ENCODE measurements around the gene PLK3. TPM values are rescaled to one million over a fixed set of nuclear protein-coding genes. Genes with fewer than 3 reads are reported as not detected.
A peak's percentile ranks its signal among the peaks of the same experiment; 100 is the strongest.

Gene PLK3
- total RNA-seq, 1 donor from 2014 or later: 57.1 TPM

DNA sequence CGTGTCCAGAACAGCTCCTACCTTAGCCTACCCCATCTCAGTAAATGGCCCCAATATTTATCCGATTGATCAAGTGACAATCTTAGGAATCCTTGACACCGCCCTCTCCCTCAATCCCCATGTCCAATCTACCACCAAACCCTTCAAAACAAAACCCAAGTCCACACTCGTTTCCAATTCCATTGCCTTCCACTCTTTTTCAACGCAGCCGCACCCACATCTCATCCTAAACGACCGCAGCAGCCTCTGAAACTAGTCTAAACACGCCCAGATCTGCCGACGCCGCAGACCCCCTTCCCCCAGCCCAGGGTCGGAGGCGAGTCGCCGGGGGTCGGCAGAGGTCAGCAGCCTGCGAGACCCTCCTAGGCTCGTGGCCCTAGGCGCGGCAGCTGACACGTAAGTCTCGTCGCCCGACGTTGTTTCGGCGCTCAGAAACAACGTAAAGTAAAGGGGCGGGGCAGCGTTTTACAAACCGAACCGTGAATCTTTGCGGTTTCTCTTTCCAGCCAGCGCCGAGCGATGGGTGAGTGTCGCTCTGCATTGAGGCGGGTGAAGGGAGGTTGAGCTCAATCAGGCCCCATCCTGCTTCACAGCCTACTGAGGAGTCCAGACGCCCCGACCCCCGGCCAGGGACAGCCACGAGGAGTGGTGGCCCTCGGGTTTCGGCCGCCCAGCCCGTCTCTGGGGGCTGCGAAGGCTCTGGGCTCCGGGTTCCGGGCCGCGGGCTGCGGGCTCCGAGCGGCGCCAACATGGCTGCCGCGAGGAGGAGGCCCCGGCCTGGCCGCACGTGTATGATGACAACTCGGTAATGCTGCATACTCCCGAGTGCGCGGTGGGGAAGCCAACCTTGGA, 24.9 kb upstream of the PLK3 start, which contains the start of gene RPS8:
Gene RPS8, plus strand, starts transcription at position 463 of the 852 bp plus-strand sequence. Its CDS starts 57 bp downstream, at position 520.
- Mint-ChIP-seq H3K9me3 (ENCODE audit: unreplicated experiment) (no peaks in the 10 kb centered on the region), H3K4me1 (ENCODE audit: unreplicated experiment) (peaks cover 29% of the 10 kb centered on the region), H3K27me3 (ENCODE audit: unreplicated experiment) (no peaks in the 10 kb centered on the region), H3K4me3 (ENCODE audit: unreplicated experiment) (peak within 1 kb of the TSS; percentile 93), H3K36me3 (ENCODE audit: unreplicated experiment) (peaks cover 27% of the 10 kb centered on the region), H3K27ac (ENCODE audit: unreplicated experiment) (peak within 1 kb of the TSS; percentile 98)
- no peak for TF ChIP-seq CTCF (IDR thresholded peaks at IDR 0.05)
- peak; percentile 94 for DNase-seq (ENCODE audit: extremely low spot score, unreplicated experiment)

- H3K4me3 Mint-ChIP-seq (ENCODE audit: unreplicated experiment): peak overlapping the region; percentile 93
- H3K36me3 Mint-ChIP-seq (ENCODE audit: unreplicated experiment): peaks cover 33% of the 10 kb centered on the region
- no peak for DNase-seq (ENCODE audit: extremely low spot score, unreplicated experiment)
- no peaks in the 10 kb centered on the region for H3K27me3 Mint-ChIP-seq (ENCODE audit: unreplicated experiment)
- H3K27ac Mint-ChIP-seq (ENCODE audit: unreplicated experiment): peak overlapping the region; percentile 98
- no peak for TF ChIP-seq CTCF (IDR thresholded peaks at IDR 0.05)
- peaks cover 29% of the 10 kb centered on the region for H3K4me1 Mint-ChIP-seq (ENCODE audit: unreplicated experiment)
- H3K9me3 Mint-ChIP-seq (ENCODE audit: unreplicated experiment): no peaks in the 10 kb centered on the region
Observed at GRCh38 chr1:44775930-44776729, 24.0 kb upstream of the PLK3 start.

DNA sequence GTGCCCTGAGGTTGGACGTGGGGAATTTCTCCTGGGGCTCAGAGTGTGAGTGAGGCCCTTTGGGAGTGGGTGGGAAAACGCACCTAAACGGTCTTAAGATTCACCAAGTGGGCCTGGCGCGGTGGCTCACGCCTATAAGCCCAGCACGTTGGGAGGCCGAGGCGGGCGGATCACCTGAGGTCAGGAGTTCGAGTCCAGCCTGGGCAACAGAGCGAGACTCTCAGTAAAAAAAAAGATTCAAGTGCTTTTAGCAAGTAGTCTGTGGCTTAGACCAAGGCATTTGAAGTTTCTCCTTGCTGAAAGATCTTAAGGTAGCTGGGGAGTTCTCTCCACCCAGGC, 23.5 kb upstream of the PLK3 start:
- Mint-ChIP-seq H3K27ac (ENCODE audit: unreplicated experiment) (peak overlapping the region; percentile 98), H3K36me3 (ENCODE audit: unreplicated experiment) (peaks cover 39% of the 10 kb centered on the region), H3K4me1 (ENCODE audit: unreplicated experiment) (peaks cover 29% of the 10 kb centered on the region), H3K4me3 (ENCODE audit: unreplicated experiment) (peak overlapping the region; percentile 93), H3K27me3 (ENCODE audit: unreplicated experiment) (no peaks in the 10 kb centered on the region), H3K9me3 (ENCODE audit: unreplicated experiment) (no peaks in the 10 kb centered on the region)
- no peak for DNase-seq (ENCODE audit: extremely low spot score, unreplicated experiment)
- no peak for TF ChIP-seq CTCF (IDR thresholded peaks at IDR 0.05)

- H3K27ac Mint-ChIP-seq (ENCODE audit: unreplicated experiment): peak overlapping the region; percentile 57
- H3K36me3 Mint-ChIP-seq (ENCODE audit: unreplicated experiment): peaks cover 41% of the 10 kb centered on the region
- TF ChIP-seq CTCF (IDR thresholded peaks at IDR 0.05): no peak
- no peaks in the 10 kb centered on the region for H3K9me3 Mint-ChIP-seq (ENCODE audit: unreplicated experiment)
- no peak for DNase-seq (ENCODE audit: extremely low spot score, unreplicated experiment)
- H3K4me3 Mint-ChIP-seq (ENCODE audit: unreplicated experiment): peak overlapping the region; percentile 93
- peaks cover 29% of the 10 kb centered on the region for H3K4me1 Mint-ChIP-seq (ENCODE audit: unreplicated experiment)
- H3K27me3 Mint-ChIP-seq (ENCODE audit: unreplicated experiment): no peaks in the 10 kb centered on the region
Observed at GRCh38 chr1:44777547-44777946, 22.6 kb upstream of the PLK3 start.

Measured in osteocyte (in vitro differentiated cells).